HK-2 (cell line): ENCODE measurements around the gene SP110.

Experiments
- DNase-seq: peaks from one replicate; pipeline ENCODE4 v3.0.0-alpha.2; 2018; ENCODE audit not compliant: unreplicated experiment

Gene SP110

GRCh38 chr2:230170532-230170931 is 49.3 kb downstream of the SP110 start:
- DNase-seq = no peak

- DNase-seq = no peak
Measured at GRCh38 chr2:230166557-230167170, 53.1 kb downstream of the SP110 start.

GRCh38 chr2:230164139-230164538 is 55.6 kb downstream of the SP110 start:
- DNase-seq = no peak

DNA sequence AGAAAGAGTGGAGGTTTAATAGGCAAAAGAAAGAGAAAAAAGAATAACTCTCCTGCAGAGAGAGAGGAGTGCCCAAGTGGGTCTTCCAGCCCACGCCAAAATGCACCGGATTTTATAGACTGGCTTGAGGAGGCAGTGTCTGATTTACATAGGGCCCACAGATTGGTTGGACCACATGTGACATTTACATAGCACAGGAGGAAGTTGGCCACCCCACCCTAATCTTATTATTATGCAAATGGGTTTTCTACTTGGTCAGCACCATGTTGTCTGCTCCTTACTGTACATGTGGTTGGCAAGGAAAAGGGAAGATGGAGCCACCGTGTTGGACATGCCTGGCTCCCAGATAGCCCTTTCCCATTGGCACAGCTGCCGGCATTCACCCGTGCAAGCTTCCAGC is 56.8 kb downstream of the SP110 start:
- no peak for DNase-seq

DNA sequence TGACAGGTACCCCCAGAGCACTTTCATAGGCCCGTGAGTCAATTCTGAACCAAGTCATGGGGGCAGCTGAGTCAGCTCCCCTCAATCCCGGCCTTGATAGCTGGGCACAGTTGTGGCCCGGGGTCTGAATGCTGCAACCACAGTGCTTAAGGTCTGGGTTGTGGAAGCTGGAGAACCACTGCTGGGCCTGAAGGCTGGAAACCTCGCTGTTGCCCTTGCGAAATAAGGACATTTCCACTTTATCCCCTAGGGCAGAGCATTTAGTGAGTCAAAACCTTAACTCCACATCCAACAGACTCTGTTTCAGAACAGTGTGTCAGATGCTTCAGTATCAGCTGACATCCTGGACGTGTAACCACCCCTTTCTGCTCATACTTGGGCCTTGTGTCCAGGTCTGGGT is 58.6 kb downstream of the SP110 start:
- DNase-seq = no peak

DNA sequence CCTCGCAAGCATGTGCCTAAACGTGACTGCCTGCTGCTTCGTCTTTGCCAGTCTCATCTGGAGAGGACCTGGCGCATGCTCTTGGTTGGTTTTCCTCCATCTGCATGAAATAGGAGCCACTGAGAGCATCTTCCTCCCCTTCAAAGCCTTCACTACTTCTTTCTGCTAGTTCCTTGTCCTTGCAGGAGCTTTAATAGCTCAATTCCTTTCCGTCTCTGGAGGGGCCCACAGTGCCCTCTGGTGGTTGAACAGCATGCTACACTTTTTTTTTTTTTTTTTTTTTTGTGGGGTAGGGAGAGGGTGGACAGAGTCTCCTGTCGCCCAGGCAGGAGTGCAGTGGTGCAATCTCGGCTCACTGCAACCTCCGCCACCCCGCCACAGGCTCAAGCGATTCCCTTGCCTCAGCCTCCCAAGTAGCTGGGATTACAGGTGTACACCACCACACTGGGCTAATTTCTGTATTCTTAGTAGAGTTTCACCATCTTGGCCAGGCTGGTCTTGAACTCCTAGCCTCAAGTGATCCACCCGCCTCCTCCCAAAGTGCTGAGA is 59.6 kb downstream of the SP110 start:
- peak; percentile 39 for DNase-seq

DNA sequence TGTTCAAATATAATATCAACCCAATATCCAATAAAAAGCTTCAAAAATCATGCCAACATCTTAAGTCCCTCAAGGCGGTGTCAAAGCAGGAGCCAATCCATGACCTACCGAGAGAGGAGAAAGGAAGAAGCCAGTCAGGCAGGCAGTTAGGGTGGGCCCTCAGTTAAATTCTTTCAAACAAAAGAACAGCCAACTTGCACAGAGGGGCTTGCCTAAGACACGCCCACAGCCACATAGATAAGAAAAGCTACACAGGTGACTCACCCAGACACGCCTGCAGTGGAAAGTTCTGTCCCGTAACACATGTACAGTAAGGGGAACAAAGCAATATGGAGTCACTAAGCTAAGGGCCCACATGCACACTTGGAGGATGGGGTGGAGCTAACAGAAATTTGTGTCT is 61.3 kb downstream of the SP110 start:
- DNase-seq = no peak

GRCh38 chr2:230156782-230157699 is 62.7 kb downstream of the SP110 start:
- no peak for DNase-seq

DNA sequence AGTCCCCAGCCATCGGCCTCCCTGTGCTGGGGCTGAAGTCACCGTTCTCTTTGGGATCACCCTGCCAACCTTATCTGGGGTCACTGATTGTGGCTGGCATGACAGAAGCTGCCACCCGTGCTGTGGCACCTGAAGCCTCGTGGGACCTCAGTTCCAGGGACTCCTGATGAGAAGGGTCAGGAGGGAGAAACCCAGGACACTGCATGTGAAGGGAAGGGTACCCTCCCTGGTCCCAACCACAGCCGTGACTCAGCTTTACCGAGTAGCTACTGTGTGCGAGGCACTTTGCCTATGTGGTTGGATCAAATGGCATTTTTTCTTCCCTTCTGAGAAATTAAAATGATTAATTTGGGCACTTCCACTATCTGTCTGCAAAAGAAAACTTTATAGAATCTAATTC is 64.4 kb downstream of the SP110 start:
- DNase-seq = no peak

DNA sequence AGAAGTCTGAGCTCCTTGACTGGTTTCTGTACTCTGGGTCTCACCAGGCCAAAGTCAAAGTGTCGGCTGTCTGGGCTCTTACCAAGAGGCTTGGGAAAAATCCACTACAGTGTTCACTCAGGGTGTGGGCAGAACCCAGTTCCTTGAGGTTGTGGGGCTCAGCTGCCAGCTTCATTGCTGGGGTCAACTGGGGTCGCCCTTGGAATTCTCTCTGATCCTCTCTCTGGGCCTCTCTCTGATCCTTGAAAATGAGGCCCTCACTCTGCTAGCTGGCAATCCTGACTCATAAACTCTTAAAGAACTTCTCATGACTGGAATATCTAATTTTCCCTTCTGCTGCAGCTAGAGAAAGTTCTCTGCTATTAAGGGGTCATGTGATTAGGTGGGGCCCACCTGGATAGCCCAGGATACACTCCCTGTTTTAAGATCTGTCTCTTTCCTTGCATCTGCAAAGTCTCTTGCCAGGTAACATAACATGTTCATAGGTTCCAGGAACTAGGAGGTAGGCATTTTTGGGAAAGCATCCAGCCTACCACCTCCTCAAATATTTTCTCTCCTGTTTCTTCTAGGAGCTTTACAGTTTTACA is 66.3 kb downstream of the SP110 start:
- DNase-seq = no peak

DNA sequence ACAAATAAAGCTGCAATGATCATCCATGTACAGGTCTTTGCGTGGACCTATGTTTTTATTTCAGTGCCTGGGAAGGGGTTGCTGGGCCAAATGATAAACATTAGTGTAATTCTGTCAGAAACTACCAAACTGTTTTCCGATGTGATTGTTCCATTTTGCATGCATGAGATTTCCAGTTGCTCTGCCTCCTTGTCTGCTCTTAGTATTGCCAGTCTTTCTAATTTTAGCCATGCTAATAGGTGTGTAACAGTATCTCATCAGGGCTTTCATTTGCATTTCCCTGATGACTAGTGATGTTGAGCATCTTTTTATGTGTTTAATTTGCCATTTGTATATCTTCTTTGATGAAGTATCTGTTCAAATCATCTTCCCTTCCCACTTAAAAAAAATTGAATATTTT is 67.5 kb downstream of the SP110 start:
- no peak for DNase-seq

GRCh38 chr2:230144355-230144754 is 75.4 kb downstream of the SP110 start:
- no peak for DNase-seq

- no peak for DNase-seq
Measured at GRCh38 chr2:230140667-230141066, 79.1 kb downstream of the SP110 start.

DNA sequence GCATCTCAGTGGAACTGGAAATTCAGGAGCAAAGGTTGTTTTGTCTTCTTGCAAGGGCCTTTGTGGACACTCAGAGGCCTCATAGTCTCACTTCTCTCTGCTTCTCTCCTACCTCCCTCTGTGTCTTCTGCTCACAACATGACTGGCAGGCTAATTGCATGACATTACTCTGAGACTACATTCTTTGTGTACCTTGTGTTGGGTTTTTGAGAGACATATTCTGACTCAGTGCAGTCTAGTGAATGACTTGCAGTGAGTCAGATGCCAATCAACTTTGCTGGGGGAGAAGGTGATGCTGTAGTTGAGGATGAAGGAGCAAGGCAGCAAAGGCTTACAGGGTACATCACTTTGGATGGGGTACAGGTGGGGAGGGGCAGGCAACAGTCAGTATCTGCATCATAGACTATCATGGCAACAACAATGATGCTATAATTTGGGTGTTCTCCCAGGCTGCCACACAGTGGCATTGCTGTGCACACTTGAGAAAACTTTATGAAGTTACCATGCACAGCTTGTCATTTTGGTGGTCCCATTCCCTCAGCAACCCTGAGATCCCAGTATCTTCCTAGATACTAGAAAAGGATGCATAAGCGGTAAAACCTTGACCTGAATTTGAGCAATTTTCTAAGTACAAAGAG is 81.8 kb downstream of the SP110 start:
- peak; percentile 10 for DNase-seq

GRCh38 chr2:230135130-230135525 is 84.7 kb downstream of the SP110 start:
- no peak for DNase-seq

DNA sequence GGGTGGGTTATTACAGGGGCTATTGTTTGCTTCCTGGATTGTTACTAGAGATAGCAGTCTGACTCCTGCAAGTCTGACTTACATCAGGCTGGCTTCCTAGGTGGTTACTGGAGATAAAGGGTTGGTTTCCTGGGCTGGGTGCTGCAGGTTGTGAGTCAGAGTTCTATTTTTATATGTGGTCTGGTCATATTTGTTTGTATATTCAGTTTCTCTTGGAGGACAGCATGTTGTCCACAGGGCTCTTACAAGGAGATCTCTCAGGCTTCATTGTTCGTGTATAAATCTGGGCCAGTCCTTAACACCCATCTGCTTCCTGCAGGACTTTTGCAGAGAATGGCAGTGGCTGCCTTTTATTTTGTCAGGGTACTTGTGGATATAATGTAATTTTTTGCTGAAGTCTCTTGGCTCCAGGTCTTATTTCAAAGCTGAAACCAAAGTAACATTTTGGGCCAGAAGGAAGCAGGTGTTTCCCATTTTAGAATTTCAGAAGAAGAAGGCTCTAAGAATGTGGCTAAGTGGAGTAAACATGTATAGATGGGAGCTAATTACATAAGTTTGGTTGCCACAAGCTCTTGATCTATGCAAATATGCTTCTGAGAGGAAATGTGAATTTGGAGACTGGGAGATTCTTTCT is 85.2 kb downstream of the SP110 start:
- no peak for DNase-seq

DNA sequence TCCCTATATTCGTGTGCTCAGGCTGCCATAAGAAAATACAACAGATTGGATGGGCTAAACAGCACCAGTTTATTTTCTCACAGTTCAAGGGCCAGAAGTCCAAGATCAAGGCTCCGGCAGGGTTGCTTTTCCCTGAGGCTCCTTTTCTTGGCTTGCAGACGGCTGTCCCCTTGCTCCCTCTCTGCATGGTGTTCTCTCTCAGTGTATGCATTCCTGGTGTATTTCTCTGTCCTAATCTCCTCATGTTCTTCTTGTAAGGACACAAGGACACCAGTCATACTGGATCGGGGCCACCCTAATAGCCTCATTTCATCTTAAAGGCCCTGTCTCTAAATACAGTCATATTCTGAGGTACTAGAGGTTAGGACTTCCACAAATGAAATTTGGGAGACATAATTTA is 88.4 kb downstream of the SP110 start:
- DNase-seq = no peak

DNA sequence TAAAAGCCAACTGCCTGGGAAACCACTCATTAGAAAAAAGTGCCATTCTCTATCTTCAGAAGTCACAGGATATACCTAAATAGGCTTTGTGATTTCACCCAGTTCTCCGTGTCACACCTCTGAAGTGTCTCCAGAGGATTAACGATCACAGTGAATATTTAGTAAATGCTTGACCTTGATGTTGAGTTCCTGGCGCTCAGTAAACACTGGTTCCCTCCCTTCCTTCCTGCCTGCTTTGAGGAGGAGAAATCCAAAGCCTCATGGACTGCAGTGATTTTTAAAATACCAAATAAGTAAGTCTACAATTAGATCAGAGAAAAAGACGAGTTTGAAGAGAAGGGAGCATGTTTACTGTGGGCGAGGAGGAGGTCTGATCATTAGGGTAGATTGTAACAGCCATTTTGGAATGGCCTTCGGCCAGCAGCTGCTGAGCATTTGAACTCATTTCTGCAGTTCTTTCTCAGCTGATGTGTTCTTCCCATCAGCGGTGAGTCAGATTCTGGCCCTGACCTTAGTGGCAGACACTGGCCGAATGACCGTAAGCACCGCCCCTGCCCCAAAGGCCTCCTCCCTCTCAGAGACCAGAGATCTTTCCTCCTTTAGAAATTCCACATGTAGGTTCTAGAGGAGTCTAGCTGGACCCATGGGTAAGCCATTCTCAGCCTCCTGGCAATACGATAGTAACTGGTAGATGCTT is 89.0 kb downstream of the SP110 start:
- DNase-seq = peak; percentile 56

DNA sequence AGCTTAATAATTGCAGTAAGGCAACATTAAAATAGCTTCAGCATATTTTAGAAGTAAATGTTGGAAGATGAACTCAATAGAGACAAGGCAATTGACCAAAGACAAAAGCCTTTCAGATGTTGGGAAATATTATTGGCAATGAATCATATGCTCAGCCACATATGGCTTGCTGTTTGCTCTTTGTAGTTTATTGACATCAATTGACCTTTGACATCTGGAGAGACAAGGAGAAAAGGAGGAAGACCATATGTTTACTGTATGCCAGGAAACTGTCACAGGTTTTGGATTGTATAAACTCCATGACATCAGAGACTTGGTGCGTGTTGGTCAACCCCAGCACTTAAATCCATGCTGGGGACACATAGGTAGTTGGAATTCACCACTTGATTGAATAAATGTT is 90.4 kb downstream of the SP110 start:
- no peak for DNase-seq

- no peak for DNase-seq
Measured at GRCh38 chr2:230128623-230129342, 91.0 kb downstream of the SP110 start.
